Stimulated activated CD4-positive, alpha-beta T cell treated with anti-CD3 and anti-CD28 coated beads, Interleukin-4, amount 100 ng/mL, for 4 hours (primary cell): Measurements from ENCODE around the gene TFF2.
A peak's percentile ranks its signal among the peaks of the same experiment; 100 is the strongest.

Experiments used
- DNase-seq, 2 experiments: peaks; one replicate each; pipeline ENCODE4 v3.0.0-alpha.2; 2020

TFF2 gene

GRCh38 chr21:42364304-42364865 is 13.6 kb upstream of the TFF2 start:
- no peak for DNase-seq

DNA sequence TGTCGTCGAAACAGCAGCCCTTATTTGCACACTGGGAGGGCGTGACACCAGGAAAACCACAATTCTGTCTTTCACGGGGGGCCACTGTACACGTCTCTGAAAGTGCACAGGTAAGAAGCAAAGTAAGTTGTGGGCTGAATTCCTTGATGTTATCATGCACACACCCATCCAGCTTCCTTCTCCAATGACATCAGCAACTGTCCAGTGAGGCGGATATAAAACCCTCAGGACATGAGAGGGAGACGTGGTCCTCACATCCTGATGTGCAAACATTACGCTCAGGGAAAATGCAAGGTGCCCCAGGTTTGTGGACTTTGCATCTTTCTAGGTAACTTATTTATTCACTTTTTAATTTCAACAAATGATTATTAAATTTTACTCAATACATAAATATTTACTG is 12.5 kb upstream of the TFF2 start:
- DNase-seq: no peak

DNA sequence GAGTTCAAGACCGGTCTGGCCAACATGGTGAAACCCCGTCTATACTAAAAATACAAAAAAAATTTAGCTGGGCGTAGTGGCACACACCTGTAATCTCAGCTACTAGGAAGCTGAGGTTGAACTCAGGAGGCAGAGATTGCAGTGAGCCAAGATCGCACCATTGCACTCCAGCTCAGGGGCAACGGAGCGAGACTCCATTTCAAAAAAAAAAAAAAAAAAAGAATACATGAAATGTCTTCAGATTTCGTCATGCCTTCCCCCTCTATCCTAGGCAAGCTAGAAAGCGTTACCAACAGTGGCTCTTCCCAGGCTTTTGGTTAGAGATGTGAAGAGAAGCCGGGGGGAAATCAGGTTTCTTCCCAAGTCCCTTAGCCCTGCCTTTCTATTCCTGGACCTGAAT is 11.9 kb upstream of the TFF2 start:
- DNase-seq: no peak

DNA sequence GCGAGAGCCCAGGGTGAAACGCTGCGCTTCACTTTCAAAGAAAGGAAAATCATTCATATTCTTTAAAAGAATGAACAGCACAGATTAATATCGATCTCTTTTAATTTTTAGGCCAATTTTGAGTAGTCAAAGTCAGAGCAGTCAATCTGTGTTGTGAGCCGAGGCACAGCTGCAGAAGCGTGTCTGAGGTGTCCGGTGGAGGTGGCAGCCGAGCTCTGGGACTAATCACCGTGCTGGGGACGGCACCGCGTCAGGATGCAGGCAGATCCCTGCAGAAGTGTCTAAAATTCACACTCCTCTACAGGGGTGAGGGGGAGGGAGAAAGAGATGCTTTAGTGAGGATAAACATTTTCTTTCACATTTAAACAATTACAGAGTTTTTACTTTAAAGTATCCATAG is 11.4 kb upstream of the TFF2 start:
- DNase-seq: no peak

GRCh38 chr21:42361286-42361685 is 10.5 kb upstream of the TFF2 start:
- DNase-seq: no peak

- DNase-seq: peak in 1 of 2 experiments; percentile 12
Observed at GRCh38 chr21:42360317-42360716, 9.5 kb upstream of the TFF2 start.

- DNase-seq: no peak
Observed at GRCh38 chr21:42358937-42359336, 8.1 kb upstream of the TFF2 start.

GRCh38 chr21:42358261-42358660 is 7.5 kb upstream of the TFF2 start:
- DNase-seq: no peak

DNA sequence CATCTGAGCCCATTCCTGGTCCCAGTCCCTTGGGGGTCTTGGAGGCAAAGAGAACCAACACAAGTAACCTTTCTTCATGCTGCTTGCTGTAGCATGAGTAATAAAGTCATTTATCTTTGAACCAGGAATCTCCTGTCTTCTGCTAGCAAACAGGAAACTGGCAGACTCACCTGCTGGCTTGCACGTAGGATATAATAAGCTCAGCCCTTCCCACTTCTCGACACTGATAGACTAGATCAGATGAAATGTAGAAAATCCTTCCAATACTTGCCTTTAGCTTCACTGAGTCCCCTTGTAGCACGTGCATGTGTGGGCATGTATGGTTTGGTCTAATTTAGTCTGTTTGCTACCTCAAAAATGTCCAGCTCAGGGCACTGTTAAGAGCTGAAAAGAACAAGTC is 6.5 kb upstream of the TFF2 start:
- DNase-seq: no peak

GRCh38 chr21:42356650-42357049 is 5.9 kb upstream of the TFF2 start:
- no peak for DNase-seq

- DNase-seq: no peak
Observed at GRCh38 chr21:42356046-42356445, 5.3 kb upstream of the TFF2 start.

DNA sequence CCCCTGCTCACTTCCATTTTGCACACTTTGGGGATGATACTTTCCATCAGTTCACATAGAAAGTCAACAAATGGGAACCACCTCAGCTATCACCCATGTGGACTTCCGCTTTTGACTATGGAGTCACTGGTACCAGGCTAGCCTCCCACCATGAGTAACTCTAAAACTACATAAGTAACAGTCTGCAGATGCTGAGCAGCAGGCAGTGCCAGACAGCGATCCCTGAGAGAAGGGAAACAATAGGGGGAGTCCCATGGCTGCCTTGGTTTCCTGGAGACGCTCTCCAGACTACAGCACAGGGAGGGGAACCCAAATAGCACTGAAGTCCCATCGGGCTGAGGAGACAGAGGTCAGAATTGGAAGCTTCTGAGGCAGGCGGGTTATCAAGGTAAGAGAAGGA is 2.8 kb upstream of the TFF2 start:
- DNase-seq: no peak

DNA sequence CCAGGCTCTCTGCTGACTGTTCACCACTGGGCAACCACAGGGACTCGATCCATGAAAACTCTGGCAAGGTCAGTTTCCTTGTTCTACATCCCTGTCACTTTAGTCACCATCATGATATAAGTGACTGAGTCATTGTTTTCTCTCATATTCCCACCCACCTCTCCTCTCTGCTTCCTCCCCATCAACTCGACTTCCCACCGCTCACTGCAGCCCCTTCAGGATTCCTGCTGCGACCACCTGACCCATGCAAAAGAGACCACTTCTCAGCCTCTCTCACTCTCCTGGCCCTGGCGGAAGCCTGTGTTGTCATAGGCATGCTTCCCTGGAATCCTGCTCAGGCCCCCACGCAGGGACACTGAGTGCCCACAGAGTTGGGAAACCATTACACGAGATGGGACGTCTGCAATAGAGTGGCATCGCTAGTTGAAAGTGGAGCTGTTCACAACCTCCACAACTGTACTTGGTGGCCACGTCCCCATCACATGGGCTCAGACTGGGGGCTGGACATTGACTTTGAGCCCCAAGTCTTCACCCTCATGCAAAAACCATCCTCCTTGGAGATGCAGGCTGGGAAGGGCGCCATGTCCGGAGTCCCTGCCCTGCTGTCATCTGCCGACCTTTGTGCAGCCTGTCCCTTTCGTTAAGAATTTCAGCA is 1.8 kb upstream of the TFF2 start:
- no peak for DNase-seq

- no peak for DNase-seq
Observed at GRCh38 chr21:42351626-42352440, 1.0 kb upstream of the TFF2 start.

DNA sequence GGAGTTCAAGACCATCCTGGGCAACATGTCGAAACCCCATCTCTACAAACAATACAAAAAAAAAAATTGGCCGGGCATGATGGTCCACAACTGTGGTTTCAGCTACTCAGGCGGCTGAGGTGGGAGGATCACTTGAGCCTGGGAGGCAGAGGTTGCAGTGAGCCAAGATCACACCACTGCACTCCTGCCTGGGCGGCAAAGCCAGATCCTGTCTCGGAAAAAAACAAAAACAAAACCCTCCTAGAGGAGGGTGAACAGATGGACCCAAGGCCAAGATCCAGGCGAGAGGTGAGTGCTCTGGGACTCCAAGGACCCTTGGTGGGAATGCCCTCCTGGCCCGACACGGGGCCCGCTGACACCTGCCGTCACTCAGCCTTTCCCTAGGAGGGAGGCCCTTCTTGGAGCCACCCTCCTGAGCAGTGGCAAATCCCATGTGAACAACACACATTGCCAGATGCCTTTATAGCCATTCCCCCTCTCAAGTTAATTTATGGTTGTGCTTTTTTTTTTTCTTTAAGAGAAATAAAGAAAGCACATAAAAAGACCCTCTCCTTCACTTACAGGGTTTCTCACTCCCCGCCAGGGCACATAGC is 380 bp downstream of the TFF2 start:
- DNase-seq: no peak

GRCh38 chr21:42349420-42350317 is 1.1 kb downstream of the TFF2 start:
- no peak for DNase-seq

DNA sequence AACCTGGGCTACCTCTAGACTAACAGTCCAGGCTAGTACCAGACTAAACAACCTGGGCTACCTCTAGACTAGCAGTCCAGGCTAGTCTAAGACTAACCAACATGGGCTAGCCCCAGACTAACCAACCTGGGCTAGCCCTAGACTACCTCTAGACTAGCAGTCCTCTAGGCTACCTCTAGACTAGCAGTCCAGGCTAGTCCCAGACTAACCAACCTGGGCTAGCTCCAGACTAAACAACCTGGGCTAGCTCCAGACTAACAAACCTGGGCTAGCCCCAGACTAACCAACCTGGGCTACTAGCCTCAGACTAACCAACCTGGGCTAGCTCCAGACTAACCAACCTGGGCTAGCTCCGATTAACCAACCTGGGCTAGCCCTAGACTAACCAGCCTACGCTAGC is 2.0 kb downstream of the TFF2 start:
- DNase-seq: no peak

DNA sequence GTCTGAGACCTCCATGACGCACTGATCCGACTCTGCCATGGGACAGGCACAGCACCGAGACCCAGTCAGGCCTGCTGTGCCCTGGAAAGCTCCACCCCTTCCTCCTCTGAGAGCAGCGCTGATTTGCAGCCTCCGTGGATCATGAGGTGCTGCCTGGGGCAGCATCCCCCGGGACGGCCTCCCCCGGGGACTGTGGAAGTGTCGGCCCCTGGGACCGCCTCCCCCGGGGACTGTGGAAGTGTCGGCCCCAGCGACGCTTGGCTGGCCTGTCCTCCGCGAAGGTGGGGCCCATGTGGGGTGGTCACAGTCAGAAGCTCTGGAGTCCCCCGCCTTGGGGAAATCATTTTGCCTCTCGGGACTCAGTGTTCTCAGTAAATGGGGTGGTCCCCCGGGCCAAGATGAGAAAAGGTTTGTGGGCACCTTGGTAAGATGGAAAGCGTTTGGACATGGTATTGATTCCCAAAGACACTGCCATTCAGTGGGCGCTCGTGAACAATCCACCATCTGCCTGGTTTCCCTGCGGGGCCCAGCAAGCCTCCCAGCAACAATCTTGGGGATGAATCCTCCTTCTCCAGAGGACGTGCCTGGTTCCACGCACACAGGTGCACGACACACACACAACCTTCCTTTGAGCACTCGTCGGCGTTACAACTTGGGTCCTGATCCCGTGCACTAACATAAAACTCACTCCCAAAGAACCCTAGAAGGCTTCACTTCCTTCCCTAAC is 3.0 kb downstream of the TFF2 start:
- no peak for DNase-seq

- no peak for DNase-seq
Observed at GRCh38 chr21:42346866-42347600, 3.8 kb downstream of the TFF2 start.

GRCh38 chr21:42346441-42346840 is 4.4 kb downstream of the TFF2 start:
- DNase-seq: no peak

DNA sequence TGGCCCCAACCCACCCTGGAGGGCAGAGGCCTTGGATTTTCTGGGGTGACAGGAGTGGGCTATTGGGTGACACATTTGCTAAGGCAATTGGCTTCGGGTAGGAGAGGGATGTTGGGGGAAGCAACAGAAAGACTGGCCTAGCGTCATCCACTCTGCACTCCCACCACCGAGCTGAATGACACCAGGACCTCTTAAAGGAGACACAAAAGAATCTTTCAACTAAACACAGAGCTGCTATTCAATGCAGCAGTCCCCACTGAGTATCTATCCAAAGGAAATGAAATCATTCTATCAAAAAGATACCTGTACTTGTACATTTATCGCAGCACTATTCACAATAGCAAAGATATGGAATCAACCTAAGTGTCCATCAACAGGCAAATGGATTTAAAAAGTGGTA is 6.2 kb downstream of the TFF2 start:
- no peak for DNase-seq
